Measurements from ENCODE around the gene INHA.

DNA sequence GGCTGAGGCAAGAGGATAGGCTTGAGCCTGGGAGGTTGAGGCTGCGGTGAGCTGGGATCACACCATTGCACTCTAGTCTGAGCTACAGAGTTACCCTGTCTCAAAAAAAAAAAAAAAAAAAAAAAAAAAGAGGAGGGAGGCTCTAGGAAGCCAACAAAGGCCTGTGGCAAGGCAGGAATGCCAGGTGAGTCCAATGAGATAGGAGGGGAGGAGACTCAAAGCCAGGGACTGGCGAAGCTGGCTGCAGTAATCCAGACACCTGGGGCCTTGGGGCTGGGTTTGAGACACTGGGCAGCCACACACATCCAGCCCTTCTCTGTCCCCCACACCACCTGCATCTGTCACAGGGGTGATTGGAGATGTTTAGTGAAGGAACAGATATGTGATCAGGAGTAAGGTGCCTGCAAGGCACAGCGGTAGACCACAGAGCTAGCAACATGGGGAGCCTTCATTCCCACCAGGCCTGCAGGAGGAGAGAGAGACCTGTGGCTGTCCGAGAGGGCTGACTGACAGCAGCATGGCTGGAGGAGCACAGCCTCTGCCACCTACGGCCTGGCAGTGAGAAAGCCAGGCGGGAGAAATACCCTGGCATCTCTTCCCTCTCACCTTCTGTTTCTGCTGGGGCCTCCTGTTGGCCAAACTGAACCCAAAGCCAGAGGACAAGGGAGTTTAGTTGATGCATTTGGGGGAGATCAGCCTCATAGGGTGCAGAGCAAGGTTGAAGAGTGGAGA is 38.0 kb upstream of the INHA start:
- TF ChIP-seq ZNF565 (CRISPR knock-in tag; conservative IDR thresholded peaks at IDR 0.05; ENCODE audit: low read depth) (no peak), PPARA (CRISPR knock-in tag; IDR thresholded peaks at IDR 0.05; ENCODE audit: borderline replicate concordance) (no peak), ZFP30 (CRISPR knock-in tag; IDR thresholded peaks at IDR 0.05) (no peak), CSDC2 (CRISPR knock-in tag; IDR thresholded peaks at IDR 0.05) (no peak), GLIS3 (CRISPR knock-in tag; IDR thresholded peaks at IDR 0.05) (no peak), ESRRG (CRISPR knock-in tag; IDR thresholded peaks at IDR 0.05) (no peak), ZNF70 (CRISPR knock-in tag; IDR thresholded peaks at IDR 0.05) (no peak), BACH2 (CRISPR knock-in tag; IDR thresholded peaks at IDR 0.05; ENCODE audit: borderline replicate concordance) (no peak), ZFP3 (CRISPR knock-in tag; IDR thresholded peaks at IDR 0.05) (no peak)
- TF ChIP-seq, protein P1, sequence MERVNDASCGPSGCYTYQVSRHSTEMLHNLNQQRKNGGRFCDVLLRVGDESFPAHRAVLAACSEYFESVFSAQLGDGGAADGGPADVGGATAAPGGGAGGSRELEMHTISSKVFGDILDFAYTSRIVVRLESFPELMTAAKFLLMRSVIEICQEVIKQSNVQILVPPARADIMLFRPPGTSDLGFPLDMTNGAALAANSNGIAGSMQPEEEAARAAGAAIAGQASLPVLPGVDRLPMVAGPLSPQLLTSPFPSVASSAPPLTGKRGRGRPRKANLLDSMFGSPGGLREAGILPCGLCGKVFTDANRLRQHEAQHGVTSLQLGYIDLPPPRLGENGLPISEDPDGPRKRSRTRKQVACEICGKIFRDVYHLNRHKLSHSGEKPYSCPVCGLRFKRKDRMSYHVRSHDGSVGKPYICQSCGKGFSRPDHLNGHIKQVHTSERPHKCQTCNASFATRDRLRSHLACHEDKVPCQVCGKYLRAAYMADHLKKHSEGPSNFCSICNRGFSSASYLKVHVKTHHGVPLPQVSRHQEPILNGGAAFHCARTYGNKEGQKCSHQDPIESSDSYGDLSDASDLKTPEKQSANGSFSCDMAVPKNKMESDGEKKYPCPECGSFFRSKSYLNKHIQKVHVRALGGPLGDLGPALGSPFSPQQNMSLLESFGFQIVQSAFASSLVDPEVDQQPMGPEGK (CRISPR knock-in tag; IDR thresholded peaks at IDR 0.05; ENCODE audit: borderline replicate concordance) = no peak
